NB4 (cell line): ENCODE data around the gene UBTD2.

Experiments
- CTCF ChIP-seq: IDR thresholded peaks from one replicate; pipeline ENCODE4 v1.5.1; 2012; ENCODE audit warnings: low read depth, low read length
- POLR2A ChIP-seq: IDR thresholded peaks from 2 replicates; pipeline ENCODE4 v1.6.1; 2011; ENCODE audit warnings: mild to moderate bottlenecking; ENCODE audit not compliant: insufficient read length; ENCODE audit errors: extremely low read depth
- TF ChIP-seq, protein P1 (sequence below): IDR thresholded peaks from 2 replicates; pipeline ENCODE4 v1.6.1; 2011; ENCODE audit warnings: low read depth, low read length

DNA sequence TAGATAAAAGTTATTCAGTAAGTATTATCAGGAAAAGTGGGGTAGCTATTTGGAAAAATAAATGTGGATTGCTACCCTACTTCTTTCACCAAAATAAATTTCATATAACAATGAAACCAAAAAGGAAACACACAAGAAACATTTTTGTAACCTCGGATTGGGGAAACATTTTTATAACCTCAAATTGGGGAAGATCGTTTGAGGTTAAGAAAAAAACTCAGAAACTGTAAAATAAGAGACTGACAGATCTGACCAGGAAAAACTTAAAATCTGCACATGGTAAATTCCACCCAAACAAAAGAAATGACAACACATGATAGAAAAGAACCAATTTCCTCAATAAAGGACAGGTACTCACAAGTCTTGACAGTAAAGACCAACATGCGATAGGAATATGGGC lies 76.1 kb downstream of the UBTD2 start:
- TF ChIP-seq CTCF (no peak), POLR2A (no peak)
- TF ChIP-seq, protein P1, sequence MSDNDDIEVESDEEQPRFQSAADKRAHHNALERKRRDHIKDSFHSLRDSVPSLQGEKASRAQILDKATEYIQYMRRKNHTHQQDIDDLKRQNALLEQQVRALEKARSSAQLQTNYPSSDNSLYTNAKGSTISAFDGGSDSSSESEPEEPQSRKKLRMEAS = no peak
